B cell (primary cell): ENCODE measurements around the gene PCBP3. TPM values are rescaled to one million over a fixed set of nuclear protein-coding genes. Genes with fewer than 3 reads are reported as not detected.

ENCODE experiments used
- ATAC-seq: fragments of 200-7000 bp; cut with Tn5 transposase; one replicate; pipeline ENCODE4 v1.10.0; 2021; ENCODE audit warnings: low read depth, mild to moderate bottlenecking, moderate number of reproducible peaks, moderate library complexity
- CTCF ChIA-PET: fragments of 350-600 bp; sonication (Branson Sonifier 250); formaldehyde crosslinking; loops from one replicate; lab custom pipeline; 2021; ENCODE audit warnings: antibody characterized with exemption, inconsistent platforms; lab: Charles Lee
- POLR2A ChIA-PET: fragments of 350-600 bp; sonication (Branson Sonifier 250); formaldehyde crosslinking; loops from one replicate; lab custom pipeline; 2021; ENCODE audit warnings: antibody characterized with exemption; lab: Charles Lee
- DNase-seq: peaks from one replicate; pipeline ENCODE4 v3.0.0; 2013
- H2AFZ ChIP-seq: 2 replicates; pipeline ENCODE4 v1.6.1; 2012; ENCODE audit warnings: mild to moderate bottlenecking, low read depth, low read length; ENCODE audit not compliant: insufficient read depth, poor library complexity, severe bottlenecking
- H3K27ac ChIP-seq, 2 donors: 1 replicate in 1 of 2; 2 replicates in 1 of 2; pipeline ENCODE4 v1.5.1; 2012 to 2013; ENCODE audit warnings: low read length in 2 of 2, mild to moderate bottlenecking in 2 of 2, moderate library complexity in 1 of 2
- H3K27me3 ChIP-seq, 4 experiments: fragments of 200-600 bp in 1 of 4; sonication (generic) in 1 of 4; replicated peaks in 1 of 4; 1 replicate in 2 of 4; 2 replicates in 2 of 4; pipeline versions ENCODE4 v1.6.1 to v1.7.0; 2013 to 2016; ENCODE audit warnings: low read length in 3 of 4, mild to moderate bottlenecking in 2 of 4, mixed read lengths in 1 of 4, moderate library complexity in 1 of 4; ENCODE audit not compliant: insufficient read depth in 4 of 4, control insufficient read depth in 3 of 4; ENCODE audit errors: control extremely low read depth in 1 of 4
- H3K36me3 ChIP-seq, 2 experiments: replicated peaks in 1 of 2; 1 replicate in 1 of 2; 2 replicates in 1 of 2; pipeline versions ENCODE4 v1.6.1 to v1.7.1; 2013; ENCODE audit warnings: low read length in 1 of 2; ENCODE audit not compliant: insufficient read depth in 2 of 2, control insufficient read depth in 1 of 2; ENCODE audit errors: control extremely low read depth in 1 of 2, extremely low read depth in 1 of 2
- H3K4me1 ChIP-seq, 2 donors: fragments of 200-600 bp in 1 of 2; sonication (generic) in 1 of 2; 1 replicate in 1 of 2; 2 replicates in 1 of 2; pipeline versions ENCODE4 v1.5.1 to v1.6.1; 2013 to 2017; ENCODE audit warnings: low read length in 2 of 2; ENCODE audit not compliant: control insufficient read depth in 2 of 2, insufficient read depth in 2 of 2
- H3K4me2 ChIP-seq: replicated peaks from 2 replicates; pipeline ENCODE3; 2012; ENCODE audit warnings: mild to moderate bottlenecking, low read depth, low read length; ENCODE audit not compliant: poor library complexity, severe bottlenecking
- H3K4me3 ChIP-seq, 5 experiments: fragments of 200-600 bp in 1 of 5; sonication (generic) in 1 of 5; 1 replicate in 3 of 5; 2 replicates in 2 of 5; pipeline versions ENCODE4 v1.5.1 to v1.7.0; 2011 to 2016; ENCODE audit warnings: low read length in 4 of 5, mild to moderate bottlenecking in 4 of 5, low read depth in 2 of 5, control low read depth in 1 of 5, moderate library complexity in 1 of 5; ENCODE audit not compliant: insufficient read depth in 1 of 5; ENCODE audit errors: control extremely low read depth in 1 of 5, extremely low read depth in 1 of 5
- H3K79me2 ChIP-seq: fragments of 200-600 bp; sonication (generic); one replicate; pipeline ENCODE4 v1.6.0; 2016; ENCODE audit warnings: low read length; ENCODE audit not compliant: control insufficient read depth, insufficient read depth
- H3K9ac ChIP-seq: fragments of 200-600 bp; sonication (generic); 2 replicates; pipeline ENCODE4 v1.6.1; 2017; ENCODE audit warnings: mild to moderate bottlenecking, low read length, moderate library complexity
- H3K9me3 ChIP-seq, 3 donors: one replicate each; pipeline versions ENCODE4 v1.6.1 to v1.7.1; 2013; ENCODE audit warnings: low read length in 2 of 3; ENCODE audit not compliant: control insufficient read depth in 2 of 3, insufficient read depth in 1 of 3; ENCODE audit errors: control extremely low read depth in 1 of 3
- H4K20me1 ChIP-seq: 2 replicates; pipeline ENCODE4 v1.6.0; 2012; ENCODE audit warnings: mild to moderate bottlenecking, low read length; ENCODE audit not compliant: insufficient read depth, control insufficient read depth, poor library complexity, severe bottlenecking
- H3K27ac Mint-ChIP-seq: one replicate; pipeline ENCODE4 v1.8.0; 2021; ENCODE audit warnings: mixed read lengths
- H3K27me3 Mint-ChIP-seq: one replicate; pipeline ENCODE4 v1.8.0; 2021; ENCODE audit warnings: mixed read lengths
- H3K4me1 Mint-ChIP-seq: one replicate; pipeline ENCODE4 v1.8.0; 2021; ENCODE audit warnings: mixed read lengths
- H3K4me3 Mint-ChIP-seq: one replicate; pipeline ENCODE4 v1.8.0; 2021; ENCODE audit warnings: mixed read lengths
- H3K9me3 Mint-ChIP-seq: one replicate; pipeline ENCODE4 v1.8.0; 2022; ENCODE audit warnings: mixed read lengths; ENCODE audit not compliant: insufficient read depth
- CTCF ChIP-seq: fragments of 200-600 bp; IDR thresholded peaks from one replicate; pipeline ENCODE4 v1.8.0; 2022; ENCODE audit warnings: antibody characterized with exemption, mild to moderate bottlenecking
- EZH2 ChIP-seq: IDR thresholded peaks from 2 replicates; pipeline ENCODE4 v1.6.1; 2012; ENCODE audit warnings: borderline replicate concordance, low read depth, mild to moderate bottlenecking, moderate library complexity, low read length; ENCODE audit not compliant: insufficient read depth, poor library complexity, severe bottlenecking
- WGBS: methylation state at CpG from one replicate; pipeline ENCODE4 v1.1.5; 2013; ENCODE audit warnings: missing lambda C conversion rate; ENCODE audit not compliant: insufficient coverage; 5-methylcytosine and 5-hydroxymethylcytosine counted together
- intact Hi-C: fragments of 100-400 bp; cut with micrococcal nuclease; formaldehyde crosslinking; loops from one replicate; pipeline ENCODE4 v1.10.0; 2022
- polyA plus RNA-seq: library from polyadenylated mRNA; depleted of rRNA; stranded (reverse); fragments of >200 nt; gene quantifications from 2 replicates; pipeline ENCODE4 v1.2.3, GENCODE V29; 2012
- total RNA-seq, 2 donors: library from RNA; stranded (reverse); fragments of 120-200 nt in 1 of 2; gene quantifications; 1 replicate in 1 of 2; 2 replicates in 1 of 2; pipeline versions ENCODE4 v1.2.3 to v1.2.4, GENCODE V29; 2013 to 2022

The PCBP3 gene
- total and polyA plus RNA-seq, 2 donors (not counting 1 experiment from before 2014, with no cell fraction given), result 0.45 to 2.7 TPM

GRCh38 chr21:45704311-45705108 is 61.0 kb downstream of the PCBP3 start:
- Mint-ChIP-seq H3K27me3 (peaks cover 18% of the 10 kb centered on the region), H3K4me1 (no peaks in the 10 kb centered on the region), H3K4me3 (no peak overlapping the region), H3K27ac (no peak overlapping the region), H3K9me3 (no peaks in the 10 kb centered on the region)
- 92% methylated on average over 12 of the region's 13 CpGs for WGBS
- no peaks in the 10 kb centered on the region for H3K36me3 ChIP-seq
- H3K4me3 ChIP-seq, result no peak overlapping the region
- no peaks in the 10 kb centered on the region for H3K9me3 ChIP-seq
- TF ChIP-seq EZH2 (no peak), CTCF (no peak)
- POLR2A ChIA-PET, result no interaction called here
- no peak for DNase-seq
- H2AFZ ChIP-seq, result no peak overlapping the region
- no peaks in the 10 kb centered on the region for H3K4me1 ChIP-seq
- no peak overlapping the region for H3K4me2 ChIP-seq
- no peaks in the 10 kb centered on the region for H4K20me1 ChIP-seq
- no peaks in the 10 kb centered on the region for H3K27me3 ChIP-seq
- no peaks in the 10 kb centered on the region for H3K79me2 ChIP-seq
- intact Hi-C loops, result no loop called here
- ATAC-seq, result no peak
- no peak overlapping the region for H3K9ac ChIP-seq
- CTCF ChIA-PET, result no interaction called here
- H3K27ac ChIP-seq, result no peak overlapping the region

DNA sequence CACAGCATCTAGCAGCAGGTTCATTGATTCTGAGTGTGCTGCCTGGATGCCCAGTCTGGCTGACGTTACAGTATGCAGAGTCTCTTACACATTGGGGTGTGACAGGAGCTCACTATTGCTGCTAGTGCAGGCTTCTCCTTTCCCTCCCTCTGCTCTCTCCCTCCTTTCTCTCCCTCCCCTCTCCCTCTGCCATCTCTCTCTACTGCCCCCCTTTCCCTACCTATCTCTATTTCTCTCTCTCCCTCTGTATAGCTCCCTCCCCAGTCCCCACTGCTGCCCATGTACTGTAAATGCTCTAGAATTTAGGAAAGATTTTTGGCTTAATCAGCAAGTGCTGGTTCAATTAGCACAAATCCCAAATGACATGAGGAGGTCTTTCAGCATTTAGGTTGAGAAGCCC is 62.8 kb downstream of the PCBP3 start:
- ATAC-seq (no peak), DNase-seq (no peak)
- H3K9ac ChIP-seq, result no peak overlapping the region
- Mint-ChIP-seq H3K4me1 (no peaks in the 10 kb centered on the region), H3K27me3 (peaks cover 18% of the 10 kb centered on the region), H3K27ac (no peak overlapping the region), H3K4me3 (no peak overlapping the region), H3K9me3 (peaks cover 3% of the 10 kb centered on the region)
- H3K27me3 ChIP-seq, result no peaks in the 10 kb centered on the region
- ChIA-PET CTCF (no interaction called here), POLR2A (no interaction called here)
- H3K36me3 ChIP-seq, result no peaks in the 10 kb centered on the region
- no peaks in the 10 kb centered on the region for H3K79me2 ChIP-seq
- intact Hi-C loops, result no loop called here
- no peak overlapping the region for H3K4me3 ChIP-seq
- no peak overlapping the region for H2AFZ ChIP-seq
- H4K20me1 ChIP-seq, result no peaks in the 10 kb centered on the region
- H3K27ac ChIP-seq, result no peak overlapping the region
- H3K4me2 ChIP-seq, result no peak overlapping the region
- H3K4me1 ChIP-seq, result no peaks in the 10 kb centered on the region
- TF ChIP-seq EZH2 (no peak), CTCF (no peak)
- H3K9me3 ChIP-seq, result peaks cover 0 to 2% (median 0%) of the 10 kb centered on the region in 3 donors
- no CpG with 5 or more reads among the region's 1 CpG for WGBS
